Activated effector memory CD4-positive, alpha-beta T cell treated with anti-CD3 and anti-CD28 coated beads, Interleukin-2, amount 50 U/mL, for 16 hours (primary cell): ENCODE data around the gene GPER1.

Experiments
- DNase-seq: peaks from one replicate; pipeline ENCODE4 v3.0.0-alpha.2; 2020

Gene GPER1

DNA sequence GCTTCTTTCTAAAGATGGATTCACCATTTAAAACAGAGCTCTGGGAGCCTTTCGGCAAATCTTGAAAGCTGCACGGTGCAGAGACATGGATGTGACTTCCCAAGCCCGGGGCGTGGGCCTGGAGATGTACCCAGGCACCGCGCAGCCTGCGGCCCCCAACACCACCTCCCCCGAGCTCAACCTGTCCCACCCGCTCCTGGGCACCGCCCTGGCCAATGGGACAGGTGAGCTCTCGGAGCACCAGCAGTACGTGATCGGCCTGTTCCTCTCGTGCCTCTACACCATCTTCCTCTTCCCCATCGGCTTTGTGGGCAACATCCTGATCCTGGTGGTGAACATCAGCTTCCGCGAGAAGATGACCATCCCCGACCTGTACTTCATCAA, 3.7 kb downstream of the GPER1 start:
- DNase-seq: no peak

DNA sequence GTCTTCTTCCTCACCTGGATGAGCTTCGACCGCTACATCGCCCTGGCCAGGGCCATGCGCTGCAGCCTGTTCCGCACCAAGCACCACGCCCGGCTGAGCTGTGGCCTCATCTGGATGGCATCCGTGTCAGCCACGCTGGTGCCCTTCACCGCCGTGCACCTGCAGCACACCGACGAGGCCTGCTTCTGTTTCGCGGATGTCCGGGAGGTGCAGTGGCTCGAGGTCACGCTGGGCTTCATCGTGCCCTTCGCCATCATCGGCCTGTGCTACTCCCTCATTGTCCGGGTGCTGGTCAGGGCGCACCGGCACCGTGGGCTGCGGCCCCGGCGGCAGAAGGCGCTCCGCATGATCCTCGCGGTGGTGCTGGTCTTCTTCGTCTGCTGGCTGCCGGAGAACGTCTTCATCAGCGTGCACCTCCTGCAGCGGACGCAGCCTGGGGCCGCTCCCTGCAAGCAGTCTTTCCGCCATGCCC, 4.3 kb downstream of the GPER1 start:
- DNase-seq: no peak

DNA sequence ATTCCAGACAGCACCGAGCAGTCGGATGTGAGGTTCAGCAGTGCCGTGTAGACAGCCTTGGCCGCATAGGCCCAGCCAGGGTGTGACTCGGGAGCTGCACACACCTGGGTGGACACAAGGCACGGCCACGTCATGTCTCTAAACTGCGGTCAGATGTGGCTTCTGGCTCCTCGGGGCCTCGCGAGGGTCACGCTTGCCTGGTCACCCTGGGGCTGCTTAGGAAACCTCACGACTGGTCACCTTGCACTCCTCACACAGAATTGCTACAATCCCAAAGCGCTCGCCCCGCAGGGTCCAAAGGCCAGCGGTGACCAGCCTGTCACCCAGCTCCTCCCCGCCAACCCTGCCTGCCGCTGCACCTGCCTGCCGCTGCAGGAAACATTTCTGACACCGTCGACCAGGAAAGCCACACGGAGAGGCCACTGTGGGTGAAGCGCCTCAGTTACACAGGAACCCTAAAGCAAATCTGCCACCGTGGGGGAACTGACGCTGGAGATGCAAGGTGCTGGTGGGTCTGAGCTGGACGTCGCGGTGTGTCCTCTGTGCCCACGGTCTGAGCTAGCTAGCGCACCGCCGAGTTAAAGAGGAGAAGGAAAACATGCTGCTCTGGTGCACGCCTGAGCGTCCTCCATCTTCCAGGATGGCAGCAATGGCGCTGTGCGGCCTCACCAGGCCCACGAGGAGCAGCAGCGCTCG, 5.0 kb downstream of the GPER1 start:
- no peak for DNase-seq

DNA sequence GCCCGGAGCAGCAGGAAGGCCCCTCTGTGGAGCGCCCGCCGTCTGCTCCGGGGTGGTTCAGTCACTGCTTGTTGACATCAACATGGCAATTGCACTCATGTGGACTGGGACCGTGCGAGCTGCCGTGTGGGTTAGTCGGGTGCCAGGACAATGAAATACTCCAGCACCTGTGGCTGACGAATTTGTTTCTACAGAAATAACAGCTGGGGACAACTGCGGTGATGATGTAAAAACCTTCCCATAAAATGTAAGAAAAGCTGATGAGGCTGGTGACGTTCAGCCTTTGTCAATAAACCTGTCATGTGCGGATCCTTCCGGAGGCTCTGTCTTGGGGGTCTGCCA, 5.6 kb downstream of the GPER1 start:
- no peak for DNase-seq

DNA sequence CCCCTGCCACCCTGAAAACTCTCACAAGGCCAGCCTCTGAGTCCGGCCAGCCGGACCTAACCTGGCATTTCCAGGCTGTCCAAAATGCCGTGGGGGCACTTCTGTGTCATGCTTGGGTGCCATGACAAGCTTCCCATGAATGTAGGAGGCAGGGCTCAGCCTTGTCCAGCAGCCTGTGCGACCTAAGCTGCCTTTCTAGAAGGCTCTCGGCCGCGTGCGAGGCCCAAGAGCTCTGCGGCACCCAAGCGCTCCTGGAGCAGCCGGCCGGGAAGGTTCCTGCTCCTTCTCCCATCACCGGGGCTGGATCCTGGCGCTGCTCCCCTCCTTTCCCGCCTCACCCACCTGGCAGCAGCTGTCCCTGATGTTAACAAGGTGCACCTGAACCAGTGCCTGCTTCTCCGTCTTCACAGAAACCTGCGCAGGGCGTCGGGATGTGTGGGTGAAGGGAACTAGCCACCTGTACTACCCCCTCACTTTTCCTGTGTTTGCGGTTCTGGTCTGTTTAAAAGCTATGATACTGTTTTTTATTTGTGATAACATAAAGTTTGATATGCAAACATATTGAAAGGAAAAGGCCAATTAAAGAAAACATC, 6.1 kb downstream of the GPER1 start:
- DNase-seq: no peak

DNA sequence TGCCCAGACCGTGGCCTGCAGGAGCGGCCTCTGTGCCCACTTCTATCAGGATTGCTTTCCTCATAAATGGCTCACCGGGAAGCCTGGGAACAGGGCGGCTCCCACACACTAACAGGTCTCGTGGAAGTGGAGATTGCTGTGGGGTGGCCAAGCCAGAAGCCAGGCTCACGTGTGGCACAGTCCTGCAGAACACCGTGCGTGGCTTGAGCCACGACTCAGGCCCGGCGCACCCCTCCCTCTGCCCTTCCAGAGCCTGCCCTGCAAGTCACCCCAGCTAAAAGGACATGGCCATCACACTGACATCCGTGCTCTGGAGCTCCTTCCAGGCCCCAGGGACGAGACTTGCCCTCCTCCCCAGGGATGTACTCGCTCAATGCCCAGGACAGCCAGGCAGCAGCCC, 7.0 kb downstream of the GPER1 start:
- no peak for DNase-seq

DNA sequence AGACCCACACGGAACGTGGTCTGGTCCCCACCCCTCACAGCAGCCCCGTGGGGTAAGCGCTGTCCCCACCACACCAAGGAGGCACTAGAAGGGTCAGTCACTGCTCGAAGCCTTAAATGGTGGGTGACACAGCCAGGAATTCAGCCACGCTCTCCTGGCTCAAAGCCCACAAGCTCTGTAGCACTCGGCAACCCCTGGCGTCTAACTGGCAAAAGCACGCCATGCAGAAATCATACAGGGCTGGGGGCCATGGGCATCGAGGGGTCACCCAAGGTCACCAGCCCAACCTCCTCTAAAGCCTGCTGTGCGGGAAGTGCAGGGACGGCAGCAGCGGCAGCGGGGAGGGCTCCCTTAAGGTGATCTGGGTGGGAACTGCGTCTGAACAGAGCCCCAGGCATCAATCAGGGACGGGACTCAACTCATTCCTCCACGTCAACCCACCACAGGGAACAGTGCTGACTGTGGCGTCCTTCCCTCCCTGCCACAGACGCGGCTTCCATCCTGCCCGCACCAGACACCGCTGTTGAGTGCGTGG, 7.8 kb downstream of the GPER1 start:
- DNase-seq: no peak

DNA sequence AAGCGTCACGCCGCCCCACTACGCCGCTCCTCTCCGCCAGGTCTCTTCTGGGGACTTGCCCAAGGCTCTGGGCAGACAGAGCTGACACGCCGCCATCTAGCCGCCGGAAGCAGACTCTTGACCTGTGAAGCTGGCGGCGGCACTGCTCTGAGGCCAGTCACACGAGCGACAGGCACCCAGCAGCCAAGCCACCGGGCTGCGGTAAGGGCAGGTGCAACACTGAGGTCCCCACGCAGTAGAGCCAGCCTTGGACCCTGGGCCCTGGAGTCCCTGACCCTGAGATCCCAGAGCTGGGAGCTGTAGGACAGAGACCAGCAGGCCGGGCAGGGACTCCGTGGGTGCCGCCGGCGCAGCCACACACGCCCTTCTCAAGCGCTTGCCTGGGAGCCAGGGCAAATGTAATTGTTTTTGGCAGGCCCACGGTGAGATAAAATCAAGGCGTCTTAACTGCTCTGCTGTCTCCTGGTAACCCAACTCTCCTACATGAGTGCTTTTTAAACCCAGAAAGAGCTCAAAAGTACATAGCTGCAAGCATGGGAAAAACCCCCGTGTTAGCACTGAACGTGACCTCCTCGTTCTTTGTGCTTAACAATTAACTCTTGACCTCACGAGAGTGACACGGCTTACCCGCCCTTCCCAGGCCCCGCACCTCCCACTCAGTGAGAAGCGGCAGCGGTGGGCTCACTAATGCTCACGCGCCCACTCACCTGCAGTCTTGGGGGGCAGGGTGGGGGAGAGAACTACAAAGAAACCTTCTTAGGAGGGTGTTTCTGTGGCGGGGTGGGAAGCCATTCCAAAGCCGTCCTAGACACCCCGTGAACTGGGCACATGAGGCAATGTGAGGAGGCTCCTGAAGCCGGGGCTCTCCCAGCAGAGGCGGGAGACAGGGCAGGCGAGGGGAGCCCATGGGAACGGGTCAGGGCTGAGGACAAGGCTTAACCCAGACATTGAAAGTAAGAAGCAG, 8.5 kb downstream of the GPER1 start:
- DNase-seq: no peak

DNA sequence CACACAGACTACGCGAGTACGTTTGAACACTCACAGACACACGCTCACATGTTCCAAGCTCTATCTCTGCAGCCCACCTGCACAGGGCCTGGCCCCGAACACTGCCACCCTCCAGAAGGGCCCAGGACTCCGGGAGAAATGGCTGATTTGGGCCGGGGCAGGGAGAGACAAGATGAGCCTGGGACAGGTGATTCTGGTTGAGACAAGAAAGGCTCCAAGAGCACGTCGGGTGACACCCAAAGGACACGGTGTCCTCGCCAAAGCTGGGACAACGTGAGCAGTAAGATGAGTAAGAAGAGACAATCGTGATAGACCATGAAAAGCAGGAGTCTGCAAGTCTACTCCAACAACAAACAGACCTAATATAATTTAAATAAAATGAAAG, 9.2 kb downstream of the GPER1 start:
- DNase-seq: no peak

DNA sequence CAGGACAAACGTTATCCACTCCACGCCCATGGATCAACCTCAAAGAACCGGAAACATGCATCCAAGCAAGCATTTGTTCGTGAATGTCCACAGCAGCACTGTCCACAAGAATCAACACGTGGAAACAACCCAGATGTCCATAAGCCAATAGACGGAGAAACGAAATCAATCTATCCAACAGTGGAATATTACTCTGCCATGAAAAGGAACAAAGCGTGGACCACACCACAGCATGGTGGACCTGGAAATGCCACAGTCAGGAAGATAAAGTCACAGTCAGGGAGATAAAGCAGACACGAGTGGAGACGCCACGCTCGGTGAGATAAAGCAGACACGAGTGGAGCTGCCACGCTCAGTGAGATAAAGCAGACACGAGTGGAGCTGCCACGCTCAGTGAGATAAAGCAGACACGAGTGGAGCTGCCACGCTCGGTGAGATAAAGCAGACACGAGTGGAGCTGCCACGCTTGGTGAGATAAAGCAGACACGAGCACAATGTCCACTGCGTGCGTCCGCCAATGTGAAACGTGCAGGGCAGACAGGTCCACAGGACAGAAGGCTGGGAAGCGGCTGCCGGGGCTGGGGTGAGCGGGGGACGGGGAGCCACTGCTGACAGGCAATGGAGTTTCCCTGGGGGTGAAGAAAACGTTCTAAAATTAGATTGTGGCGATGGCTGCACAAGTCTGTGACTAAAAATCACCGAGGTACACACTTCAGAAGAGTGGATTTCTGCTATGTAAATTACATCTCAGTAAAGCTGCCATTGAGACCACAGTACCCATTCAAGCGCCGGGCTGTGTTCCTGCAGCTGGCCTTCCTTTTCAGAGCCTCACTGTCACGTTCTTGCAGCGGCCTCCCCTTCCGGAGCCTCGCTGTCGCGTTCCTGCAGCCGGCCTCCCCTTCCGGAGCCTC, 10.6 kb downstream of the GPER1 start:
- no peak for DNase-seq

DNA sequence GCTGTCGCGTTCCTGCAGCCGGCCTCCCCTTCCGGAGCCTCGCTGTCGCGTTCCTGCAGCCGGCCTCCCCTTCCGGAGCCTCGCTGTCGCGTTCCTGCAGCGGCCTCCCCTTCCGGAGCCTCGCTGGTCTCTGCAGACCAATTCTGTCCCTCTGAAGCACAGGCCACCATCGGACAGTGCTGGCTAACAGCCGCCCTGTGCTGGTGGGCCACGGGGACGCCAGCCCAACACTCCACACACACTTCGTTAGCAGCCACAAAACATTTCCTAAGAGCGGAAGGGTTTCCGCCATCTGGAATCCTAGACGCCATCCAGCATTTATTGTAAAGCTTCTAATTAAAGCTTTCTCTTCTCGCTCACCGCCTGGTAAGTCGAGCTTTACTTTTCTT, 11.2 kb downstream of the GPER1 start:
- no peak for DNase-seq

DNA sequence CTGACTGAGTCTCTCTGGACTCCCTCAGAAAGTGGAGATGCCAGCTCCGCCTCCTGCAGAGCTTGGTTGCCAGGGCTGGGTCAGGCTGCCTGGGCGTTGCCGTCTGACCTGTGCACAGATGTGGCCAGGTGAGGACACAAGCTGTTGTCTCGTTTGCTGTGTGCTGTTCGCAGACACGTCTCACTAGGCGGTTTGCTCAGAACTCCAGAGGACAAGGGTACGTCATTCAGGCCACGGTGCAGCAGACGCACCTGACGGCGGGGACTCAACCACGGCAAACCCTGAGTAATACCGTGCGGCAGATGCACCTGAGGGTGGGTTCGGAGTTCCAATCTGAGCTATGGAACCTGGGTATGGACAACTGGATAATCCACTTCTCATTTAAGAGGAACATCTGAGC, 11.7 kb downstream of the GPER1 start:
- DNase-seq: no peak

DNA sequence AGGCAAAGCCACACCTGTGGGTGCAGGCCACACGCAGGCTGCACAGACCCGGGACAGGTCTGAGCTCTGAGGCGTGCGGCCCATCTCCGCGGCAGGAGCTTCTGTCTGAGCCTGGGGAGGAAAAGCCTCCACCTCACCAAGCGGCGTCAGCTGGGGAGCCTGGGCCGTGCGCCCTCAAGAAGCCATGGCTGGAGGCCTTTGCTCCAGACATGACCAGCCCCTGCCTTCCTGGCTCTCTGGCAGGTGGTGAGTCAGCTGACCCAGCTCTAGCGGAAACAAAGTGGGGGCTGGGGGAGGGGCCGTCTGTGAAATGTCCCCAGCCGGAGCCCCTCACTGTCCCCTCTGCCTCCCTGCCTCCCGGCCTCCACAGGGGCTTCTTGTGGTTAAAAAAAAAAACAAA, 12.5 kb downstream of the GPER1 start:
- no peak for DNase-seq

DNA sequence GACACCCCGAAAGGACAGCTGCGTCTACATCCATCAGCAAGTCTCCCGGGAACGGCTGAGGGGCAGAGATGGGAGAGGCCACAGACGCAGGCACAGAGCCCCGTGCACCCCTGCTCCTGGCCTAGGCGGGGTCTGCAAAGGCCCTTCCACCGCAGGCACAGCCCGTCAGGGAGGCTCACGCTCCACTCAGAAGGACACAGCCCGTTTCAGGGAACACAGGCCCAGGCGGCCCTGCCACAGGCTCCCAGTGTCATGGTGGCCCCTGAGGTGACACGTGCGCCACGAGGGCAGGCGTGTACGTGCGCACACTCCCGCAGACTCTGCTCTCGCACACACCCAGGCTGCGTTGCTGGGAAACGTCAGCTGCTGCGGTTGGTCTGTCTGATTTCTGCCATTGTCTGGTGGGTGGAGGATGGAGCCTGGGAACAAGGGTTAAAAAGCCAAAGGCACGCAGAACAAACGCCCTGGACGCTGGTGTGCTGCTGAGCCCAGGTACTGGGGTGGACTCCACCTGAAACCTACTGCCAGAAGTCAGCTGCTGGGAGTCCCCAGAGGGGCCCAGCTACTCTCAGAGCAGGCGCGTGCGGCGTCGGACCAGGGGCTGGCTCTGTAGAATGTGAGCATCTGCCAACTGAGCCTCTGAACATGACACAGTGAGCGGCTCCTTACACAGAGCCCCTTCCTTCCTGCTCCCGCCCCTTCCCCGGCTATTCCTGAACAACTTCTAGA, 13.1 kb downstream of the GPER1 start:
- DNase-seq: no peak

DNA sequence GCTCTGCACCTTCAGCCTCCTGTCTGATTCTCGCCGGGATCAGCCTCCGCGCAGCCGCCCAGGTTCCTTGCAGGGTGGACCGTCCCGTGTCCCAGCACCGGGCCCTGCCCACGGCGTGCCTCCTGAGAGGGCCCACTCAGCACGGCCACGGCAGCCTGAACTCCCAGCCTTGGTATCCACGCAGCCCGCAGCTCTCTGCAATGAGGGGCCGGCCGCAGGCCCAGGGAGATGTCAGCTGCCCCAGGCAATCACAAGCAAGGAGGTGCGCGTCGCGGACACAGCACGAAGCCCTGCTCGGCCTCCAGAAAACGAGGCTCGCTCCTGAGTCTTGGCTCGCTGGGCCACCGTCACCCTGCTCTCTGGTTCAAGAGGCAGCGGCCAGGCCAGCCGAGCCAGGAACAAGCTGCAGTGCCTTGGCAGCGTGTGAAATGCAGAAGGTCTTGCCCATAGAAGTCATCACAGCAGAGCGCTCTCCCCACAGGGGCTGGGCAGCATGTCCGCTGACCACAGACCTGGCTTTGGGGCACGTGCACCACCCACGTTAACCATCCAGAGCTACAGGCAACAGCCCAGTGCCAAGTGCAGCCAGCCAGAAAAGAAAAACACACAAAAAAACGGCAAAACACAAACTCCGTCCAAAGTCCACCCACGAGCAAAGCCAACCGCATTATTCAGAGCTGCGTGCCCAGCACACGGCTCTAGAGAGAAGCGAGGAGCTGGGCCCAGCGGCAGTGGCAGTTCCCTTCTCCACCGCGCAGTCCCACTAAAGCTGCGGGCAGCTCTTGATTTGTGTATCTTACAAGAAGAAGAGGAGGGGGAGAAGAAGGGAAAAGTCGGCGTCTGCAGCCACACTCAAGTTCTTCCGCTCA, 13.9 kb downstream of the GPER1 start:
- DNase-seq: no peak

DNA sequence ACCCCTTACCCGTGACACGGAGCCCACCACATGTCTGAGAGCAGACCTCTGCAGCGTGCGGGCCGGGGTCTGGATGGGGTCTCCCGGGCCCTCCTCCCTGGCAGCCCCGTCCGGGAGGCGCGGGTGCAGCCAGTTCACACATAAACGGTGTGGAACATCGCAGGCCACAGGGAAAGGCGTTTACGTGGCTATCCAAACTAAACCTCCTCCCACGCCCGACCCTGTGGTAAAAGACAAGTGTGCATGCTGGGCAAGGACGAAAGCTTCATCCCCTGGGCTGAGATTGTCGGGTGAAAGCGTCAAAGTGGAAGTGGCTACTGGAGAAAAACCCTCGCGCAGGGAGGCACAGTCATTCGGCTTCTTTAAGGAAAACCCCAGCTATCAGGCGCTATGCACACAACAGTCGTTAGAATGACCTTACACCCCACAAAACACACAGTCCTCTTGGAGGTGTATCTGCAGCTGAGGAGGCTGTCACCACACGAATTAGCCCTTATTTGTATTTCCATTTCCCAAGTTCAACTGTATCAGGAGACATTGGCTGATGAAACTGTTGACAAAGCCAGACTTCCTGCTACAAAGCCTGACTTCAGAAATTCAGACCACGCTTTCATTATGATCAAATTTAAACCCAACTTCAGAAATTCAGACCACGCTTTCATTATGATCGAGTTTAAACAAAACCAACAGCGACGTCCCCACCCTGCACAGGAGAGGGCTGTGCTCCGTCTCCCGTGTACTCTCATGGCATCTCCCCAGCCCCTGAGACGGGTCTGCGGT, 15.3 kb downstream of the GPER1 start:
- DNase-seq: no peak

DNA sequence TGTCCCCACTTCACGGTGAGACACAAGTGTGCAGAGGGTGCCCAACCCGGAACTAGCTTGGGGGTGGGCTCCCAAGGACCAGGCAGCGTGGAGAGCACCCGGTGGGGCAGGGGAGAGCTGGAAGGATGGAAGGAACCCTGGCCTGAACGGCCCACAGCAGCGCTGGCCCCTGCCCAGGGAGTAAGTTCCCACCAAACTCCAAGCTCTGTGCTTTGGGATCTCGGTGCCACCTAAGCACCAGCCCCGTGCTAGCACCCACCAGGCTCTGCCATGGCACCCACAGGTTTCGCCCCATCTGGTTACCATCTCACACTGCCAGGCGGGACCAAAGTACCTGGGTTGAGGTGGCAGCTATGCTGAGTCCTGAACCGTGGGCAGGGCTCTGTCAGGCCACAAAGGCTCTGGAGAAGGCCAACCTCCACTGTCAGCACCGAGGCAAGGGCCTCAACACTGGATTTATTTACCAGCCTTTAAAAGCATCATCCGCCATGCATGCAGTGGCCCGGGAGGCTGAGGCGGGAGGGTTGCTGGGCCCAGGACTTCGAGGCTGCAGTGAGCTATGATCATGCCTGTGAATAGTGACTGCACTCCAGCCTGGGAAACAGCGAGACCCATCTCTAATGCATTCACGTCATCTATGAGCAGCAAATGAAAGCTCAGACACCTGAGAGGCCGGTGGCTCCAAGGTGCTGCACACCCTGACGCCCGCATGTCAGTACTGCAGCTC, 16.0 kb downstream of the GPER1 start:
- no peak for DNase-seq

DNA sequence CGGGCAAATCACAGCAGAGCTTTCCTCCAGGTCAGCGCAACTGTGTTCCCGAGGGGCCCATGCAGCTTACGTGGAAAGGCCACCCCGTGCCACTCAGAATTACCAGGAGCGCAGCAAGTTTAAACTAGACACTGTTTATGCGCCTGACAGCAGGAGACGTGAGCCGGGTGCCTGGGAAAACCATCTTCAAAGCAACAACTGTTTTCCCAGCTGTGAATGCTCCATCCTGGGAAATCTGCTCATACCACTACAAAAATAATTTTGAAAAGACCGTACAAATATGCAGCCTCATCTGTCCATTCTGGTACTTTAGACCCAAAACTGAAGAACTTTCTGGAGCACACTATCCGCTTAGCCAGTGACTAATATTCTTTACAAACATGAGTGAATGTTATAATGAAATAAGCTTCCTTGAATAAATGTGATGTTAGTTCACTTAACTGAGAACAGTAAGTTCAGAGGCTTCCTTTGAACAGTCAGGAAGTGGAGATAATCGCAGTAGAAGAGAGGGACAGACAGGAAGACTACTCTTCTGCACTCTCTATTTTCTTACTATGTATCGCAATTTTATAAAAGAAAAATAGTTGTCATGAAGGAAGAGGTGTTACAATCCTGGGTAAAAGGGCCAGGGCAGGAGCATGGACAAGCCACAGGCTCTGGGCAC, 16.7 kb downstream of the GPER1 start:
- DNase-seq: no peak

DNA sequence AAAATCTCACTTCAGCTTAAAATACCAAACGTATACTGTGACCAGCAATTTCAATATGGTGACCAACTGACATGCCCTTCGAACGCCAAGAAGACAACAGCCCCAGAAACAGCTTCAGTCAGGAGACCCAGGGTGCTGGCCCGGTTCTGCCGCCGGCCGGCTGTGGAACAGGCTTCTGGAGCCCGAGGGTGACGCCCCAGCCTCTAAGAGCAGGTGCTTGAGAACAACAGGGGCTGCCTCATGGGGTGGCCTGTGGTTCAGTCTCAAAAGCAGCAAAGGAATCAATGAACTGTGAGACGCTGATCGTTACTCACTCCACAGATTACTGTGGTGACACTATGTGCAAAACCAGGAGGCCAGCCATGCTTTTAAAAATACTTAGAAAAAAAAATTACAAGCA, 17.3 kb downstream of the GPER1 start:
- no peak for DNase-seq
